Measurements from ENCODE around the gene WNK4.

The WNK4 gene

GRCh38 chr17:42783062-42783790 lies 2.8 kb downstream of the WNK4 start:
- peaks cover 3% of the 10 kb centered on the region; the same call in 1 of the 2 replicates for H3K36me3 ChIP-seq (ENCODE audit: control insufficient read depth, insufficient read depth, low read length)

GRCh38 chr17:42783791-42784138 lies 3.4 kb downstream of the WNK4 start:
- no peak overlapping the region for H3K27ac ChIP-seq (ENCODE audit: low read length)
- no peak overlapping the region for H3K4me3 ChIP-seq (ENCODE audit: low read length)
- no peaks in the 10 kb centered on the region for H3K9me3 ChIP-seq (ENCODE audit: control insufficient read depth, insufficient read depth, low read length)
- H3K36me3 ChIP-seq (ENCODE audit: control insufficient read depth, insufficient read depth, low read length): peaks cover 2% of the 10 kb centered on the region; the same call in 1 of the 2 replicates
- DNase-seq (ENCODE audit: low read depth, low spot score): no peak
- no CpG with 5 or more reads among the region's 22 CpGs for WGBS (ENCODE audit: insufficient coverage, insufficient read length)
- peaks cover 4% of the 10 kb centered on the region for H3K4me1 ChIP-seq (ENCODE audit: control insufficient read depth, insufficient read depth, low read length)
- peaks cover 9% of the 10 kb centered on the region; the same call in 1 of the 2 replicates for H3K27me3 ChIP-seq (ENCODE audit: control insufficient read depth, insufficient read depth, low read length)

More at GRCh38 chr17:42783062-42783790, 2.8 kb downstream of the WNK4 start:
- no peak for DNase-seq (ENCODE audit: low read depth, low spot score)
- Histone ChIP-seq H3K27me3 (ENCODE audit: control insufficient read depth, insufficient read depth, low read length) (peaks cover 9% of the 10 kb centered on the region; the same call in 1 of the 2 replicates), H3K4me1 (ENCODE audit: control insufficient read depth, insufficient read depth, low read length) (peaks cover 4% of the 10 kb centered on the region), H3K4me3 (ENCODE audit: low read length) (no peak overlapping the region), H3K27ac (ENCODE audit: low read length) (no peak overlapping the region), H3K9me3 (ENCODE audit: control insufficient read depth, insufficient read depth, low read length) (no peaks in the 10 kb centered on the region)
- WGBS (ENCODE audit: insufficient coverage, insufficient read length): no CpG with 5 or more reads among the region's 9 CpGs

GRCh38 chr17:42784409-42784808 lies 4.0 kb downstream of the WNK4 start:
- Histone ChIP-seq H3K27me3 (ENCODE audit: control insufficient read depth, insufficient read depth, low read length) (peaks cover 9% of the 10 kb centered on the region; the same call in 1 of the 2 replicates), H3K27ac (ENCODE audit: low read length) (no peak overlapping the region), H3K4me1 (ENCODE audit: control insufficient read depth, insufficient read depth, low read length) (peaks cover 4% of the 10 kb centered on the region), H3K9me3 (ENCODE audit: control insufficient read depth, insufficient read depth, low read length) (no peaks in the 10 kb centered on the region), H3K36me3 (ENCODE audit: control insufficient read depth, insufficient read depth, low read length) (no peaks in the 10 kb centered on the region; the same call in 1 of the 2 replicates), H3K4me3 (ENCODE audit: low read length) (no peak overlapping the region)
- no CpG with 5 or more reads among the region's 25 CpGs for WGBS (ENCODE audit: insufficient coverage, insufficient read length)
- DNase-seq (ENCODE audit: low read depth, low spot score): no peak

DNA sequence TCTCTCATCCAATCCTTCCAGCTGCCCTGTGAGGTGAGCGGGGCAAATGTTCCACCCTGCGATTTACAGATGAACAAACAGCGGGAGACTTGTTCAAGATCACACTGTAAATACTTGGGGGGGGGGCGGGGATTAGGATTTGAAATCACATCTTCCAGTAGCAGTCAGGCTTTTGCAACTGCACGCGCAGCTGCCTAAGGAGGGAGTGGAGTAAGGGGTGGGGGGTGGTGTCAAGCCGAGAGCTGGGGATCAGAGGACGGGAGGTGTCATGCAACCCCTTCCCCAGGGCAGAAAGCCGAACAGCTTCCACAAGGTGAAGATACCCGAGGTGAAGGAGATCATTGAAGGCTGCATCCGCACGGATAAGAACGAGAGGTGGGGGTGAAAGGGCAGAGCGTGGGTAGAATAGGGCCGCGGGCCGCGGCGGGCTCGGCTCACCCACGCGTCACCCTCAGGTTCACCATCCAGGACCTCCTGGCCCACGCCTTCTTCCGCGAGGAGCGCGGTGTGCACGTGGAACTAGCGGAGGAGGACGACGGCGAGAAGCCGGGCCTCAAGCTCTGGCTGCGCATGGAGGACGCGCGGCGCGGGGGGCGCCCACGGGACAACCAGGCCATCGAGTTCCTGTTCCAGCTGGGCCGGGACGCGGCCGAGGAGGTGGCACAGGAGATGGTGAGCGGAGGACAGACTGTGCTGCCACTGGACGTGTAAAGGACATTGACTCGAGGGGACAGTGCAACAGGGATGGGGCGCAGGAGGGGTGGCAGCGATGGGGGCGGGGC lies 4.6 kb downstream of the WNK4 start:
- Histone ChIP-seq H3K4me1 (ENCODE audit: control insufficient read depth, insufficient read depth, low read length) (peaks cover 4% of the 10 kb centered on the region), H3K9me3 (ENCODE audit: control insufficient read depth, insufficient read depth, low read length) (no peaks in the 10 kb centered on the region), H3K36me3 (ENCODE audit: control insufficient read depth, insufficient read depth, low read length) (no peaks in the 10 kb centered on the region; the same call in 1 of the 2 replicates), H3K4me3 (ENCODE audit: low read length) (no peak overlapping the region), H3K27me3 (ENCODE audit: control insufficient read depth, insufficient read depth, low read length) (peaks cover 9% of the 10 kb centered on the region; the same call in 1 of the 2 replicates), H3K27ac (ENCODE audit: low read length) (no peak overlapping the region)
- DNase-seq (ENCODE audit: low read depth, low spot score): no peak
- no CpG with 5 or more reads among the region's 52 CpGs for WGBS (ENCODE audit: insufficient coverage, insufficient read length)

DNA sequence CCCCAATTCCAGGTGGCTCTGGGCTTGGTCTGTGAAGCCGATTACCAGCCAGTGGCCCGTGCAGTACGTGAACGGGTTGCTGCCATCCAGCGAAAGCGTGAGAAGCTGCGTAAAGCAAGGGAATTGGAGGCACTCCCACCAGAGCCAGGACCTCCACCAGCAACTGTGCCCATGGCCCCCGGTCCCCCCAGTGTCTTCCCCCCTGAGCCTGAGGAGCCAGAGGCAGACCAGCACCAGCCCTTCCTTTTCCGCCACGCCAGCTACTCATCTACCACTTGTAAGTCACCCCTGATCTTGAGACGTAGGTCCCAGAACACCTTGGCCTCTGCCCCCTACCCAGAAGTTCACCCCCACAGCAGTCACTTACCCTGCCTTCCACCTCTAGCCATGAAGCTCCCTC lies 6.9 kb downstream of the WNK4 start:
- H3K4me1 ChIP-seq (ENCODE audit: control insufficient read depth, insufficient read depth, low read length): peaks cover 1% of the 10 kb centered on the region; the same call in 1 of the 2 replicates
- H3K9me3 ChIP-seq (ENCODE audit: control insufficient read depth, insufficient read depth, low read length): no peaks in the 10 kb centered on the region
- H3K36me3 ChIP-seq (ENCODE audit: control insufficient read depth, insufficient read depth, low read length): no peaks in the 10 kb centered on the region; the same call in 1 of the 2 replicates
- no CpG with 5 or more reads among the region's 11 CpGs for WGBS (ENCODE audit: insufficient coverage, insufficient read length)
- H3K4me3 ChIP-seq (ENCODE audit: low read length): no peak overlapping the region
- H3K27ac ChIP-seq (ENCODE audit: low read length): no peak overlapping the region
- H3K27me3 ChIP-seq (ENCODE audit: control insufficient read depth, insufficient read depth, low read length): no peaks in the 10 kb centered on the region
- DNase-seq (ENCODE audit: low read depth, low spot score): no peak

- WGBS (ENCODE audit: insufficient coverage, insufficient read length): no CpG with 5 or more reads among the region's 2 CpGs
- DNase-seq (ENCODE audit: low read depth, low spot score): no peak
- peaks cover 4% of the 10 kb centered on the region; the same call in 1 of the 2 replicates for H3K36me3 ChIP-seq (ENCODE audit: control insufficient read depth, insufficient read depth, low read length)
- H3K4me3 ChIP-seq (ENCODE audit: low read length): no peak overlapping the region
- no peak overlapping the region for H3K27ac ChIP-seq (ENCODE audit: low read length)
- H3K4me1 ChIP-seq (ENCODE audit: control insufficient read depth, insufficient read depth, low read length): no peaks in the 10 kb centered on the region
- H3K9me3 ChIP-seq (ENCODE audit: control insufficient read depth, insufficient read depth, low read length): no peaks in the 10 kb centered on the region
- no peaks in the 10 kb centered on the region for H3K27me3 ChIP-seq (ENCODE audit: control insufficient read depth, insufficient read depth, low read length)
Observed at GRCh38 chr17:42791948-42792347, 11.5 kb downstream of the WNK4 start.

- no peaks in the 10 kb centered on the region for H3K9me3 ChIP-seq (ENCODE audit: control insufficient read depth, insufficient read depth, low read length)
- DNase-seq (ENCODE audit: low read depth, low spot score): no peak
- H3K27ac ChIP-seq (ENCODE audit: low read length): no peak overlapping the region
- peaks cover 4% of the 10 kb centered on the region; the same call in 1 of the 2 replicates for H3K36me3 ChIP-seq (ENCODE audit: control insufficient read depth, insufficient read depth, low read length)
- WGBS (ENCODE audit: insufficient coverage, insufficient read length): no CpG with 5 or more reads among the region's 5 CpGs
- H3K27me3 ChIP-seq (ENCODE audit: control insufficient read depth, insufficient read depth, low read length): no peaks in the 10 kb centered on the region
- no peaks in the 10 kb centered on the region for H3K4me1 ChIP-seq (ENCODE audit: control insufficient read depth, insufficient read depth, low read length)
- no peak overlapping the region for H3K4me3 ChIP-seq (ENCODE audit: low read length)
Observed at GRCh38 chr17:42792545-42792944, 12.1 kb downstream of the WNK4 start.

DNA sequence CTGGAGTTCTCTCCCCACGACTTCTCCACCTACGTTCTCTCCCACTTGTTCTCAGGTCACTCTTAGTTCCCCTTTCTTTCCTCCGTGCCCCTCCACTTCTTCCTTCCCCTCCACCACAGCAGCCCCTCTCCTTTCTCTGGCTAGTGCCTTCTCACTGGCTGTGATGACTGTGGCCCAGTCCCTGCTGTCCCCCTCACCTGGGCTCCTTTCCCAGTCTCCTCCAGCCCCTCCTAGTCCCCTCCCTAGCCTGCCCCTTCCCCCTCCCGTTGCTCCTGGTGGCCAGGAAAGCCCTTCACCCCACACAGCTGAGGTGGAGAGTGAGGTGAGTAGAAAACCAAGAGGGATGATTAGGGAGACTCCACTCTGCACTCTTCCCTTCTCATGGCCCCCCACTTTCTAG lies 14.7 kb downstream of the WNK4 start:
- Histone ChIP-seq H3K27me3 (ENCODE audit: control insufficient read depth, insufficient read depth, low read length) (no peaks in the 10 kb centered on the region), H3K27ac (ENCODE audit: low read length) (no peak overlapping the region)
- WGBS (ENCODE audit: insufficient coverage, insufficient read length): no CpG with 5 or more reads among the region's 4 CpGs

GRCh38 chr17:42795465-42795864 lies 15.1 kb downstream of the WNK4 start:
- no peaks in the 10 kb centered on the region for H3K27me3 ChIP-seq (ENCODE audit: control insufficient read depth, insufficient read depth, low read length)
- peaks cover 4% of the 10 kb centered on the region; the same call in 1 of the 2 replicates for H3K36me3 ChIP-seq (ENCODE audit: control insufficient read depth, insufficient read depth, low read length)
- H3K27ac ChIP-seq (ENCODE audit: low read length): no peak overlapping the region
- no peak overlapping the region for H3K4me3 ChIP-seq (ENCODE audit: low read length)
- H3K4me1 ChIP-seq (ENCODE audit: control insufficient read depth, insufficient read depth, low read length): no peaks in the 10 kb centered on the region
- WGBS (ENCODE audit: insufficient coverage, insufficient read length): no CpG with 5 or more reads among the region's 10 CpGs
- no peak for DNase-seq (ENCODE audit: low read depth, low spot score)
- no peaks in the 10 kb centered on the region for H3K9me3 ChIP-seq (ENCODE audit: control insufficient read depth, insufficient read depth, low read length)

More for the DNA sequence above, 14.7 kb downstream of the WNK4 start:
- Histone ChIP-seq H3K9me3 (ENCODE audit: control insufficient read depth, insufficient read depth, low read length) (no peaks in the 10 kb centered on the region), H3K4me1 (ENCODE audit: control insufficient read depth, insufficient read depth, low read length) (no peaks in the 10 kb centered on the region), H3K4me3 (ENCODE audit: low read length) (no peak overlapping the region), H3K36me3 (ENCODE audit: control insufficient read depth, insufficient read depth, low read length) (peaks cover 4% of the 10 kb centered on the region; the same call in 1 of the 2 replicates)
- DNase-seq (ENCODE audit: low read depth, low spot score): no peak

GRCh38 chr17:42796066-42796758 lies 15.8 kb downstream of the WNK4 start:
- no peak overlapping the region for H3K27ac ChIP-seq (ENCODE audit: low read length)
- peaks cover 2% of the 10 kb centered on the region; the same call in 1 of the 2 replicates for H3K27me3 ChIP-seq (ENCODE audit: control insufficient read depth, insufficient read depth, low read length)
- no CpG with 5 or more reads among the region's 18 CpGs for whole genome bisulfite sequencing (ENCODE audit: insufficient coverage, insufficient read length)
- H3K4me1 ChIP-seq (ENCODE audit: control insufficient read depth, insufficient read depth, low read length): no peaks in the 10 kb centered on the region
- no peaks in the 10 kb centered on the region for H3K9me3 ChIP-seq (ENCODE audit: control insufficient read depth, insufficient read depth, low read length)
- no peak overlapping the region for H3K4me3 ChIP-seq (ENCODE audit: low read length)
- H3K36me3 ChIP-seq (ENCODE audit: control insufficient read depth, insufficient read depth, low read length): peaks cover 4% of the 10 kb centered on the region; the same call in 1 of the 2 replicates
- DNase-seq (ENCODE audit: low read depth, low spot score): no peak
